Ramos (cell line): ENCODE measurements around the gene P2RY12.

Experiments
- in situ Hi-C: fragments of 300-500 bp; cut with MboI; formaldehyde crosslinking; loops from one replicate; pipeline ENCODE4 v1.14.3; 2022; ENCODE audit warnings: low sequenced_read_pairs; ENCODE audit not compliant: unreplicated experiment

The P2RY12 gene

DNA sequence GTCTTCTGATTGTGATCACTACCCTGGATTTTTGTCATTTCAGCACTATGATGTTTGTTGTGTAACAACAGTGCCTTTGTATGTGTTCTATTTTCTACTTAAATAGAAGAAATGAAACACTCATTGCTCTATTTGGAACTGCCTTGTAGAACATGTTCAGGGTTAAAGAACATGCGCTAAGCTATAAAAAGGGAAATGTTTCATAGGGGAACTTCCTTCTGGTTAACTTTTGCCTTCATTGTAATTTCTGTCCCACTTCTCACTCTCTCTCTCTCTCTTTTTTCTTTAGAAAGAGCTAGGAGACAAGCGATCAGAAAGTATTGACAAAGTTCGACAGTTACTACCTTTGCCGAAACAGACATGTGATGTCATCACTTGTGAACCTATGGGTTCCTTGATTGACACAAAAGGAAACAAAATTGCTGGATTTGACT lies at the start of gene P2RY12:
Gene P2RY12 (minus strand): TSS at position 13 of the 434 bp plus-strand sequence. CDS start 45,908 bp downstream, outside the sequence.
- in situ Hi-C loops = no loop called here

DNA sequence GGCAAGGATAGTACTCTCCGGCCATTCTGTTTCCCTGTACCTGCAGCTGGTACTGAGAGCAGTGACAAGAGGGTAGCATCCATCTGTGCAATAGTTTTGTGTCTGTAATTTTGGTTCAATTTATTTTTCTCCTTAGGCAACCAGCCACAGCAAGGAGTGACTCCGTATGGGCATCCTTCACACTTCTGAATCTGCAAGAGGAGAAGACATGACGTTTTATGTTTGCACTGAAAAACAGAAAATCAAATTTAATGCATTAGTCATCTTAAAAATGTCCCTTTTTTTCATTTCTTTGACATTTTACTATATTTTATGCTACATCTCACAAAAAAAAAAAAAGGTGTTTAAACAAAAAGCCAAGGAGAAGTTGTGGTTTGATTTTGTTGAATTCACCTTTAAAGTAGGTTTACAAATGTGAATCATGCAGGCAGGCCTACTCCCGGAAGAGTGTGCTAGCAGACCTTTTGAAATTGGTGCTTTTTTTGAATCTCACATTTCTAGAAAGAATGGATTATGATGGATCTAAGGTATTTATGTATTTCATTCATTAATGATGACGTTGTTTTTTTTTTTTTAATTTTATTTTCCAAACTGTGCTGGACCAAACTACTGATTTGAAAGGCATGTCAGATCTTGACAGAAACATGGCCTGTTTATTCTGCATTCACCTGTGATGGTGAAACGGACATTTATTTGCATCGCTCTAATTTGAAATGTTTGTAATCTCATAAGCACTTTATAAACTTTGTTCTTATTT lies 48.2 kb upstream of the P2RY12 start:
- in situ Hi-C loops = no loop called here

DNA sequence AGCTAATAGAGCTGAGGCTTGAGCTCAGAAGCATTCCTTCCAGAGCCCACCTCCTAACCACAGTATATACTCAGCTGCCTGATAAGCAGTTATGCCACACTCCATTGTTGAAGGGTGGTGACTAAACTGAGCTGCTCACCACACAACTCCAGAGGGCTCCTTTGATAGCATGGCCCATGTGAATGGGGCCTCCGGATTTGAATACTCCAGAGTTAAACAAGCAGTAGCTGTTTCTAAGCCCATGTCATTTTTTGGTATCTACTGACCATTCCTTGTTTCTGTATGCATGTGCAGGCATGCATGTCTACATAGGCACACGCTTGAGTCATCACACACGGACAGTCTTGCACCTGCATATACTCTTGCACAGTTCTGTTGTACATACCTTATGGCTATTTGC lies 47.4 kb upstream of the P2RY12 start:
- in situ Hi-C loops = no loop called here

DNA sequence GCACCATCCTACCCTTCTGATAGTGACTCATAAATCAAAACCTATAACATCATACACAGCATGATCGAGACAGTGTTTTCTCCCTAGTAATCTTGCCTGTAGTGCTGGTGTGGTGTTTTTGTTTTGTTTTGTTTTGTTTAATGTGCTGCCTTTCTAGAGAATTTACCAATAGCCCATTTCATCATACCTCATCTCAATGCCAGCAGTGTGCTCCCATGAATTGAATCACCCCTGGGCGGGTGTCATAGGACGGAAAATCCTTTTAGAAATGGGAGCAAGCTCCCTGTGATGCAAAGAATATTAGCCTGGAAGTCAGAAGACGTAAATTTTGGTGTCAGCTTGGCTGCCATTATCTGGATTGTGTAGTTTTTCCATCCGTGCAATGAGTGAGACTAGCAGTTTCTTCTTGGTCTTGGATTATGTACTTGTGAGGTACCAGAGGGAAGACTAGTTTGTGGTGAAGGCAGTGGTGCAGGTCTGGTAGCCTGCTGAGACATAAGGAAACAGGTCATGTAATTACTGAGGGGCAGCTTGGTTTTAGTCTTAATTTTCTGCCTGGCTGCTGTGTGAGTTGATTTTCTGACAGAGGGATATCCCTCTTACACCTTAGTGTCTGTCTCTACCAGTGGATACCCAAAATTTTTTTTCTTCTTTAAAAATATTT lies 46.4 kb upstream of the P2RY12 start:
- in situ Hi-C loops = no loop called here

DNA sequence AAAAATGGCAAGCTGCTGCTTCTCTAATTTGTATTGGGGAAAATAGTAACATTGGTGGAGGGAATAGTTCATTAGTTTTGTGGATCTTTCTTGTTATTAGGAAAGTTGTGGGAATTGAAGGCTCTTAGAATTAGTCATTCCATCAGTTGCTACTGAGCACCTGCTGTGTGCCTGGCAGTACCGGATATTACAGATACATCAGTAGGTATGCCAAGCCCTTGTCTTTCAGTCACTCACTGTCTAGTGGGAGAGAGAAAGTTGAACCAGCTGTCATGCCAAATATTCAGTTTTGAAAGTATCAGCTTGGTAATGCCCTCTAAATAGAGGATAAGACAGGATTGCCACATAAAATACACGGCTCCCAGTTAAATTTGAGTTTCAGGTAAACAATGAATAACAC lies 43.8 kb upstream of the P2RY12 start:
- in situ Hi-C loops = no loop called here

DNA sequence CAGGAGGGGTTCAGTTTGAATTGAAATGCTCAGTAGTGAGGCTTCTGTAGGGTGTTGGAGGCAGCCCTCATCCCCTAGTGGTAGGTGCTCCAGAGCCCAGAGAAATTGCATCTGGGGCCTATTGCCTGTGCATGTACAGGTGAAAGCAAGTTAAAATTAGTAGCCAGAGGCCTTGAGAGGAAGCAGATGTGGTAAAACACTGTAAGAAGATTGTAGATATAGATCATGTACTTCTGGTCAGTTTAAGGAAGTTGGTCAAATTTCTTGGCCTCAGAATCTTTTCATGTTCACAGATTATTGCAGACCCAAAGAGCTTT lies 41.7 kb upstream of the P2RY12 start:
- in situ Hi-C loops = no loop called here

DNA sequence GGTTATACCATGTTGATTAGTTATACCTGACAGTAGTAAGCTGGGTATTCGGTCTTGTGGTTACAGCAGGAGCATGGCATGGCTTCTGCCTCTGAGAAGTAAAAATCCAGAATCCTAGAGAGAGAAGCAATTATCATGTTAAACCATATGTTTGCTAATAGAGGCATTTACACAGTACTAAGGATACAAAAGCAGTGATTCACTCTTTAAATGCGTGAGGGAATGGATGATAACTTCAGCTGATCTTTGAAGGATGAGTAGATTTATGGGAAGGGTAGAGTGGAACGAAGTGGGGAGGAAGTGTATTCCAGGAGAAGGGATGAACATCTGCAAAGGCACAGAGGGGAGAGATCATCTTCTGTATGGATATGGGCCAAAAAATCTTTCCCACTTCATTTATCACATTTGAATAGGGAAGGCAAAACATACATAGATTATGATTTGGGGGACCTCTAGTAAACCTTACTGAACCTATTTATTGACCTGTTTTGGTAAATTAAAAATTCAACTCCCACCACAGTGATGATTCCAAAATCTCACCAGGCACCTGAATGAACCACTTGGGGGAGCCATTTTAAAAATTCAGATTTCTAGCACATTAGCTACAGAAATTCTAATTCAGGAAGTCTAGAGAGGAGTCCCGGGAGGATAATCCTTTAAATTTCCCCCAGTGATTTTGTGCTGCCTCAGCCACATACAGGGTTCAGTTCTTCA lies 41.2 kb upstream of the P2RY12 start:
- in situ Hi-C loops = no loop called here

DNA sequence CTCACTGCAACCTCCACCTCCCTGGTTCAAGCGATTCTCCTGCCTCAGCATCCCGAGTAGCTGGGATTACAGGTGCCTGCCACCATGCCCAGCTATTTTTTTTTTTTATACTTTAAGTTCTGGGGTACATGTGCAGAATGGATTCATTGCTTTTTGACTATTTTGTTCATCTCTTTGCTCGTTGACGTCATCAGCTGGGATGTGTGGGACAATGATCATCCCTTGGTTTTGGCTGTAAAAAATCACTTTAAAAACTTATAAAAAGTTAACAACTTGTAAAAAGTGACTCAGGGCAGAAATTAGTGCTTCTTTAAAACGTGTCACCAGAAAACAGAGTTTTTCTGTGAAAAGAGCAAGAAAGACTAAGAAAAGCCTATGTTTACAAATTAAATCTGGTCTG lies 38.5 kb upstream of the P2RY12 start:
- in situ Hi-C loops = no loop called here

DNA sequence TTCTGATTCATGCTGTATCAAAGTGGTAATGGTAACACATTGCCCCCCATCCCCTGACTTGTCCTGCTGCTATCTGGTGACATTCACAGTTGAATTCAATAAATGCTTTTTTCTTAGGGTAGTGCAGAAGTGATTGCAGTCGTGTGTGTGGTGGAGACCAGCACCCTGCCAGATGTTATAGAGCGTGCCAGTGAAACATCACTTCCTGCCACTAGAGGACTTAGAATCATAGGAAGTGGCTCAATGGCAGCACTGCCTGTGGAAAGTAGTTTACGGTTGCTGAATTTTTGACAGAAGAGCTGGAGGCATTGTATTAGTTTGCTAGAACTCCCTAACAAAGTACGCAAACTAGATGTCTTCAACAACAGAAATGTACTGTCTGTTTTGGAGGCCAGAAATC lies 37.4 kb upstream of the P2RY12 start:
- in situ Hi-C loops = no loop called here

DNA sequence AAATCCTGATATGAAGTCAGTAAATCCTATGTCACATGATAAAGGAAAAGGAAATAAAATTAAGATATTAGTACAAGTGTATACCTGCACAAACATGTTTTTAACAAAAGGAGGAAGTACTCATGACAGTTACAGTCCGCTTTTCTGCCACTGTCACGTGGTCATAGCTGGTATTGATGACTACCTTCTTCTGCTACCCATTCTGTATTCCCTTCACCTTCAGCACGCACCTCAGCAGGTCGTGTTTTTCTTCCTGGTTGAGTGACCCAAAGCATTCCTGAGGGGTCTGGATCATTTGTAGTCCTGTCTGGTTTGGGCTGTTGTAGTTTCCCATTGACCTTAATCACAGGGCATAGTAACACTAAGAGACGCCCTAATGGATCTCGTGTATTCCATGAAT lies 35.3 kb upstream of the P2RY12 start:
- in situ Hi-C loops = no loop called here

DNA sequence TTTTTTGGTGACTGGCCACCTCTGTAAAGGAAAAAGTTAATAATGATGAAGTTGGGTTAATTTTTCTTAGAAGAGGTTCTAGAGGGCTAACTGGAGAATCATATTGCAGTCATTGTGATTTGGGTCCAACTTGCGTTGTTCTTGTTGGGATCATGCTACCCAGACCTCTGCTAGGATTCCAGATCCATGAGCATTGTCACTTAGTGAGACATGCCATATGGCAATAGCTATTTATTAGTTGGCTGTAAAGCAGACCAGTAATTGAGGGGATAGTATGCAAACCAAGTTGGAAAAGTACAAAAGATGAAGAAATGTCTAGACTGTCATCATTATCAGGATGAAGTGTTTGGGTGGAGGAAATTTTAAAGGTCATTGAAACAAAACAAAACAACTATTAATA lies 30.7 kb upstream of the P2RY12 start:
- in situ Hi-C loops = no loop called here

DNA sequence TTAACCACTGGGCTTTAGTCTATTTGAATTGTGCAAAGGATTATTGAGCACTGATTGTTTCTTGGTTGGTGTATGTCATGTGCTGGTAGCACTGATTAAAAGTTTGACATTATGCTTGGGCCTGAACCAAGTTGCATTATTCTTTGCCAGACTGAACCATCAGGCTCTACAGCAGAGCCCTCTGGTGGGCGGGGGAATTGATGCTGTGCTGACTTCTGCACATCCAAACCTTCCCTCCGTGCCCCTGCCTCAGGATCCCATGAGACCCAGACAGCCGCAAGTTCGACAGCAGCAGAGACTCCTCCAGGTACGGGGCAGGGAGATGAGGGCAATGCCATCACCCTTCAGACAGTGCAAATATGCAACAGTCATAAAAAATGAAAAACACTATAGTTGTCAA lies 28.4 kb upstream of the P2RY12 start:
- in situ Hi-C loops = no loop called here

DNA sequence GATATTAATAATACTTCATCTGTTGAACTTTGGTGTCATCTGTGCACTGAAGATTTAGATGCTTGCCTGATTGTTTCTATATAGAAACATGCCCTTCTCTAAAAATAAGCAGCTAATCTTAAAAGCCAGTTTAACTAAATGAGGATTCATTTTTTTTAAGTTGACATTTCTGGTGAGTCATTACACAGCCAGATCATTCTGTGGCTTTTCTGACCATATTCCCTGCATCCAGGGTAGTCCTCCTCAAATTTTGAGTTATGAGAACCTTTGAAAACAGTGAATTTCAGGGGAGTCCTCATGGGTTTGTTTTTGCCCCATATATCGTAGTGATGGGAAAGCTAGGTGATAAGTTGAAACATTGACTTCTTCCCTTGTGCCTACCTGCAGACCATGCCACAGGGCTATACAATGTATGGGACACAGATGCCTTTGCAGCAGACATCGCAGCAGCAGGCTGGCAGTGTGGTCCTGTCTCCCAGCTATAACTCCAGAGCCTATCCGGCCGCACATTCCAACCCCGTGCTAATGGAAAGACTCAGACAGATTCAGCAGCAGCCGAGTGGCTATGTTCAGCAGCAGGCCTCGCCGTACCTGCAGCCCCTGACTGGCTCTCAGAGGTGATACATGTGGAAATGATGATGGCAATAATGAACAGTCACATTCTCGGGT lies 26.5 kb upstream of the P2RY12 start:
- in situ Hi-C loops = no loop called here

DNA sequence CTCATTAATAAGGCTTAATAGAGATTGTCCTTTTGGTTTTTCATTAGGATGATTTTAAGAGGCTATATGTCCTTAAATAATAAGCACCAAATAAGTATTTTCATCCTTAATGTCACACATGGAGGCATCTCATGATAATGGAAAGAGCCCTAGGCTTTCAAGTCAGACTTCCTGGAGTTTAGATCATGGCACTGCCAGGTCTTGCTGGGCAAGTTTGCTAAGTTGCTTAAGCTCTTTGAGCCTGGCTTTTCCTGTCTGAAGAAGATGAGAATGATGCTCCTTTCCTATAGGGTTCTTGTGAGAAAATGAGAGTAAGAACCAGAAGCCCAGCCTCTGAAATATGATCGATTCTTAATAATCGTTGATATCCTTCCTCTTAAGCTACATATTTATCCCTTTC lies 23.4 kb upstream of the P2RY12 start:
- in situ Hi-C loops = no loop called here

DNA sequence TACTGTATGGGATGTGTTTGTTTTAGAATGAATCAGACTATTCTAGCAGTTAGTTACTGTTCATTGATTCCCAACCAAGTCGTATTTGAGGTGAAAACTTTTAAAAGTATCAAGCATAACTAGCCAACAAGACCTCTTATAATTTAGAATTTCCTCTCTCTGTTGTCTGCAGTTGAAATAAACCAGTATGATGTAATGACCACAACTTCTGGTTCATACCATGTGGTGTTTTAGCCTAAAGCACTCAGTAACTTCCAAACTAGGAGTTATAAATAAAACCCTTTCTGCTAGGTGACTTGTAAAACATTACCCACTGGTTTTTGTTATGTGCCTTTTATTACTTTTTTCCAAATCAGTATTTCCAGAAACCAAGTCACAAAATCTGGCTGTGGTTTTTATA lies 19.8 kb upstream of the P2RY12 start:
- in situ Hi-C loops = no loop called here

DNA sequence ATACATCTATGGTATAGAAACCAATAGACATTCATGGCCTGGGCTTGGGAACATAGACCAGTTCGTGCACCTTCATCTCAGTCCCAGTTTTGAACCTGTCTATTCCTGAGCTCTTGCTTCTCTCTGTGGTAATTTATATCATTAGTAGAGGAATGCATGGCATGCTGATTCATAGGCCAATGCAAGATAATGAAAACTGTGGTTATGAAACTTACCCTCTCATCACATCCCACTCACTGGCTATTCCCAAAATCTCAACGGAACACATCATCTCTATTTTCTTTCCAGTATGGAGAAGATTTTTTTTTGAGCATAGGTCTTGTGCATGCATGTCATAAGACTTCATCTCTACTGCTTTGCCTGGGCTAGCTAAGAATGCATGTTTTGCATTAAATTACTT lies 18.7 kb upstream of the P2RY12 start:
- in situ Hi-C loops = no loop called here

DNA sequence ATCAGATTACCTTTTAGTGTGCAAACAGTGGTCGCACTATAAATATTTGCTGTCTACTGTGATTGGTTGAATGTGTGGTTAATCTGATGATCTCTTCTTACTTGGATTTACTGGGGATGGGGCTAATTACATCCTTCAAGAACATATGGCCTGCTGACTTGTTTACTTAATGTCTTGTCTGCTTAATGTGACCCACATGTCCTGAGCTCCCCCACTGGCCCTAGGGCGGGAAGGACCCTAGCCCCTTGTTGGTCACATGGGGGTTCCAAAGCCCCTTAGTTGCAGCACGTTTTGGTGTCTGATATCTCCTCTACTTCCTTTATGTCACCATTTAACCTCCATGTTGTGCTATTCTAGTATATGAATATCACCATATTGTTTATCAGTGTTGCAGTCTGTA lies 17.8 kb upstream of the P2RY12 start:
- in situ Hi-C loops = no loop called here

DNA sequence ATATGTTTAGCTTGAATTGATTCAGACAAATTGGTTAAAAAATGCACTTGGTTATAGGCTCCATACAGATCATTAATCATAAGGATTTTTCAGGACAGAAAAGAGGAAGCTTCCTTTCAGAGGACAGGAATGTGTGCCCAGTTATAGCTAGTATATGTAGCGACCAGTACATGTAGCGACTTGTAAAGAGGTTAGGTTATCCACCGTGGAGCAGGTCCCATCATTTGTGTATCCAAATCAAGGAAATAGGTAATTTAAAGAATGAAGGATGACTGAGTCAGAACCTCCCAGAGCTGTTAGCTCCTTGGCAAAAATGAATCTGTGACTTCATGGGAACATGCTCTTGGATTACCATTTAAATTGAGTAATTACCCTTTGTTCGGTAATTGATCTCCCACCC lies 15.8 kb upstream of the P2RY12 start:
- in situ Hi-C loops = no loop called here

DNA sequence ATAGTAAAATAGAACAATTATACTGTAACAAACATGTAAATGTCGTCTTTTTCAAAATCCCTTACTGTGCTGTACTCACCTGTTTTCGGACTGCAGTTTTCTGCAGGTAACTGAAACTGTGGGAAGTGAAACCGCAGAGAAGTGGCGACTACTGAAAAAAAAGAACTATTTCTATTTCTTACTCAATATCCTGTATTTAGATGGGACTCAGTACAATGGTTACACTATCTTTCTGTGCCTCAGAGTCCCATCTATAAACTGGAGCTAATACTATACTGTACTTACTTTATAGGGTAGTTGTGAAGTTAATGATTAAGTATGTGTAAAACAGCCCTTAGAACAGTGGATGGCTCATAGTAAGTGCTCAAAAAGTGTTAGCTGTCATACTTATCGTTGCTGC lies 14.3 kb upstream of the P2RY12 start:
- in situ Hi-C loops = no loop called here

DNA sequence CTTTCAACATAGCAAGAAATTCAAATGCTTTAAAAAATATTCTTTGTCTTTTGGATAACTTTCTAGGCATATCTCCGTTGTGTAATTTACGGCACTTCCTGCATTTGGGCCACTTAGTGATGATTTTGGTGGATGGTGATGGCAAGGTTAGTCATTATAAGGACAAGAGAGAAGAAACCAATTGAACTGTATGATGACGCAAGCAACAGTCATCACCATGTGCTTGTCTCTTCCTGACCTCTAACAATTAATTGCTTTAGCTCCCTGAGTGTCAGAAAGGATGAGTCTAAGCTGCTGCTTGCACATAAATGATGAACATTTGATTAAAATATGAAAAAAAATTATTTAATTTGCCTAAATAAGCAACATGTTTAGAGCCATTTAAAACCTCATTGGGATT lies 11.3 kb upstream of the P2RY12 start:
- in situ Hi-C loops = no loop called here

DNA sequence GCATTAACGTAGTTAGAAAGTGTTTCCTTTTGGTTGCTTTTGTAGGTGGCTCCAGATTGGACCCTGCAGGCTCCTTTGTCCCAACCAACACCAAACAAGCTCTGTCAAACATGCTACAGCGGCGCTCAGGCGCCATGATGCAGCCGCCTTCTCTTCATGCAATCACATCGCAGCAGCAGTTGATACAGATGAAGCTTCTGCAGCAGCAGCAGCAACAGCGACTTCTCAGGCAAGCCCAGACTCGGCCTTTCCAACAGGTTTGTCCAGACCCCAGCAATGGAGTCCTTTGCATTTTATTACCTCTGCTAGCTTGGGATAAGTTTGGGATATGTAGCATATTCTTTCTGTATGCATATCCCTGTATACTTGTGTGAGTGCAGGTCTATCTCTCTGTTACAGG lies 10.1 kb upstream of the P2RY12 start:
- in situ Hi-C loops = no loop called here
